ENCODE data around the gene CSNK2A1. TPM values are rescaled to one million over a fixed set of nuclear protein-coding genes. Genes with fewer than 3 reads are reported as not detected.
A peak's percentile ranks its signal among the peaks of the same experiment; 100 is the strongest.

CSNK2A1 gene
- polyA plus RNA-seq, 1 experiment = 71.5 TPM

GRCh38 chr20:562232-562897, 18.8 kb upstream of the CSNK2A1 start:
- ChIA-PET CTCF (interaction anchor here (0.7 to 6.7 kb wide), 17 partner anchors 10 to 183 kb away, joined by 3 to 80 read pairs (median 7); partner anchors contain the start of gene CSNK2A1), POLR2A (no interaction called here)
- H3K27me3 ChIP-seq (ENCODE audit: control insufficient read depth, insufficient read depth, low read length) = peaks cover 5% of the 10 kb centered on the region; the same call in 1 of the 2 replicates
- TF ChIP-seq CTCF (IDR thresholded peaks at IDR 0.05; ENCODE audit: insufficient read depth, low read depth, low read length) = no peak
- DNase-seq (ENCODE audit: low read depth) = no peak
- H3K36me3 ChIP-seq (ENCODE audit: control insufficient read depth, insufficient read depth, low read length) = no peaks in the 10 kb centered on the region
- H3K4me3 ChIP-seq (ENCODE audit: low read depth, low read length) = no peak overlapping the region

- no peak for DNase-seq (ENCODE audit: low read depth)
- Histone ChIP-seq H3K36me3 (ENCODE audit: control insufficient read depth, insufficient read depth, low read length) (no peaks in the 10 kb centered on the region), H3K27me3 (ENCODE audit: control insufficient read depth, insufficient read depth, low read length) (peaks cover 6% of the 10 kb centered on the region; the same call in 1 of the 2 replicates), H3K4me3 (ENCODE audit: low read depth, low read length) (no peak overlapping the region)
- ChIA-PET POLR2A (no interaction called here), CTCF (interaction anchor here (0.7 to 6.7 kb wide), 20 partner anchors 10 to 179 kb away, joined by 3 to 80 read pairs (median 7); partner anchors contain the start of gene CSNK2A1)
- TF ChIP-seq CTCF (IDR thresholded peaks at IDR 0.05; ENCODE audit: insufficient read depth, low read depth, low read length) = peak; percentile 97
Measured at GRCh38 chr20:561437-562231, 18.0 kb upstream of the CSNK2A1 start.

GRCh38 chr20:560680-561079, 17.1 kb upstream of the CSNK2A1 start:
- no peak for TF ChIP-seq CTCF (IDR thresholded peaks at IDR 0.05; ENCODE audit: insufficient read depth, low read depth, low read length)
- POLR2A ChIA-PET = no interaction called here
- peaks cover 5% of the 10 kb centered on the region; the same call in 1 of the 2 replicates for H3K27me3 ChIP-seq (ENCODE audit: control insufficient read depth, insufficient read depth, low read length)
- no peak for DNase-seq (ENCODE audit: low read depth)
- CTCF ChIA-PET = interaction anchor here (0.7 to 6.7 kb wide), 14 partner anchors 10 to 180 kb away, joined by 3 to 80 read pairs (median 4); partner anchors contain the start of gene CSNK2A1
- no peaks in the 10 kb centered on the region for H3K36me3 ChIP-seq (ENCODE audit: control insufficient read depth, insufficient read depth, low read length)
- H3K4me3 ChIP-seq (ENCODE audit: low read depth, low read length) = no peak overlapping the region

- POLR2A ChIA-PET = no interaction called here
- DNase-seq (ENCODE audit: low read depth) = no peak
- Histone ChIP-seq H3K27me3 (ENCODE audit: control insufficient read depth, insufficient read depth, low read length) (peaks cover 8% of the 10 kb centered on the region; the same call in 1 of the 2 replicates), H3K36me3 (ENCODE audit: control insufficient read depth, insufficient read depth, low read length) (no peaks in the 10 kb centered on the region), H3K4me3 (ENCODE audit: low read depth, low read length) (no peak overlapping the region)
- CTCF ChIA-PET = no interaction called here
- no peak for TF ChIP-seq CTCF (IDR thresholded peaks at IDR 0.05; ENCODE audit: insufficient read depth, low read depth, low read length)
Measured at GRCh38 chr20:558117-558516, 14.5 kb upstream of the CSNK2A1 start.

GRCh38 chr20:556984-557383, 13.4 kb upstream of the CSNK2A1 start:
- CTCF ChIA-PET = interaction anchor here (0.8 to 2.4 kb wide), 2 partner anchors 110 to 182 kb away, joined by 3 to 11 read pairs; no protein-coding TSS in a partner anchor
- no peak for TF ChIP-seq CTCF (IDR thresholded peaks at IDR 0.05; ENCODE audit: insufficient read depth, low read depth, low read length)
- Histone ChIP-seq H3K4me3 (ENCODE audit: low read depth, low read length) (no peak overlapping the region), H3K27me3 (ENCODE audit: control insufficient read depth, insufficient read depth, low read length) (peaks cover 10% of the 10 kb centered on the region; the same call in 1 of the 2 replicates), H3K36me3 (ENCODE audit: control insufficient read depth, insufficient read depth, low read length) (no peaks in the 10 kb centered on the region)
- POLR2A ChIA-PET = no interaction called here
- DNase-seq (ENCODE audit: low read depth) = no peak
